GM21786 (cell line): Measurements from ENCODE around the gene LST1.
A peak's percentile ranks its signal among the peaks of the same experiment; 100 is the strongest.
"Not testable (repeated sequence)": the region's sequence is repeated elsewhere in the genome, so short reads cannot be mapped to it uniquely, and the experiment has no call there.

Experiments used
- ATAC-seq: cut with Tn5 transposase; IDR thresholded peaks from one replicate; pipeline ENCODE4 v1.9.1; 2021; ENCODE audit not compliant: unreplicated experiment

The LST1 gene

GRCh38 chr6:31580438-31580740 is 5.7 kb upstream of the LST1 start:
- ATAC-seq = no peak

GRCh38 chr6:31580807-31581433 is 5.2 kb upstream of the LST1 start:
- ATAC-seq = peak; percentile 38

GRCh38 chr6:31581434-31582229 is 4.4 kb upstream of the LST1 start:
- ATAC-seq = no peak

GRCh38 chr6:31582230-31582643 is 3.8 kb upstream of the LST1 start, which contains the start of gene LTB:
TSS of gene LTB (minus strand) at chr6:31582424. CDS start at chr6:31582417, 7 bp downstream.
- ATAC-seq = no peak

GRCh38 chr6:31585491-31585890 is 586 bp upstream of the LST1 start:
- no peak for ATAC-seq

GRCh38 chr6:31586599-31587281 is 663 bp downstream of the LST1 start:
- no peak for ATAC-seq

- ATAC-seq = no peak
Observed at GRCh38 chr6:31587791-31588777, 2.0 kb downstream of the LST1 start.

- no peak for ATAC-seq
Observed at GRCh38 chr6:31588871-31589650, 3.0 kb downstream of the LST1 start.

- not testable (repeated sequence) for ATAC-seq
Observed at GRCh38 chr6:31590691-31591090, 4.6 kb downstream of the LST1 start.

- ATAC-seq = no peak
Observed at GRCh38 chr6:31592396-31592771, 6.3 kb downstream of the LST1 start.

GRCh38 chr6:31597006-31597405 is 10.9 kb downstream of the LST1 start:
- ATAC-seq = no peak

- ATAC-seq = no peak
Observed at GRCh38 chr6:31607317-31607716, 21.2 kb downstream of the LST1 start.

GRCh38 chr6:31609519-31610406 is 23.7 kb downstream of the LST1 start:
- no peak for ATAC-seq

GRCh38 chr6:31610968-31611367 is 24.9 kb downstream of the LST1 start:
- no peak for ATAC-seq

GRCh38 chr6:31614075-31614619 is 28.1 kb downstream of the LST1 start:
- no peak for ATAC-seq

- no peak for ATAC-seq
Observed at GRCh38 chr6:31614684-31615578, 28.9 kb downstream of the LST1 start, which contains the start of gene AIF1. TSS of gene AIF1 (plus strand) at chr6:31615234. CDS start at chr6:31615330, 96 bp downstream.

GRCh38 chr6:31615748-31616147 is 29.7 kb downstream of the LST1 start:
- no peak for ATAC-seq

- ATAC-seq = no peak
Observed at GRCh38 chr6:31617010-31617409, 30.9 kb downstream of the LST1 start.
